HG03520 (cell line): ENCODE measurements around the gene ERP44.
"Not testable (repeated sequence)": the region's sequence is repeated elsewhere in the genome, so short reads cannot be mapped to it uniquely, and the experiment has no call there.

Source experiments
- ATAC-seq: cut with Tn5 transposase; IDR thresholded peaks from one replicate; pipeline ENCODE4 v1.9.1; 2021; ENCODE audit warnings: mild to moderate bottlenecking, moderate library complexity; ENCODE audit not compliant: unreplicated experiment

ERP44 gene

GRCh38 chr9:100101608-100102007, 2.8 kb upstream of the ERP44 start:
- no peak for ATAC-seq

GRCh38 chr9:100100146-100100667, 1.4 kb upstream of the ERP44 start:
- no peak for ATAC-seq

DNA sequence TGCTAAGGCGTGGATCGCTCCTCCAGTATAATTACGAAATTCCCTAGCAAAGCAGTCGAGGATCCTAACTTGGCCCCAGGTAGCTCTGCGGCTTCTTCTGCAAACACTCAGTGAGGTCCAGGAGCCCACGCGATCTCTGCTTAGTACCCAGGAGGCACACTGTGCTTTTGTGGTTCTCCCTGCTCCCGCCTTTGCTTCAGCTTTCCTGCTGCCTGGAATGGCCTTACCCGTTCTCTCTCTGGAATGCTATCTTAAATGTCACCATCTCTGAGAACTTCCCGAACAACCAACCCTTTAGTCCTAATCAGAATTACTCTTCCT, 882 bp upstream of the ERP44 start:
- ATAC-seq = no peak

DNA sequence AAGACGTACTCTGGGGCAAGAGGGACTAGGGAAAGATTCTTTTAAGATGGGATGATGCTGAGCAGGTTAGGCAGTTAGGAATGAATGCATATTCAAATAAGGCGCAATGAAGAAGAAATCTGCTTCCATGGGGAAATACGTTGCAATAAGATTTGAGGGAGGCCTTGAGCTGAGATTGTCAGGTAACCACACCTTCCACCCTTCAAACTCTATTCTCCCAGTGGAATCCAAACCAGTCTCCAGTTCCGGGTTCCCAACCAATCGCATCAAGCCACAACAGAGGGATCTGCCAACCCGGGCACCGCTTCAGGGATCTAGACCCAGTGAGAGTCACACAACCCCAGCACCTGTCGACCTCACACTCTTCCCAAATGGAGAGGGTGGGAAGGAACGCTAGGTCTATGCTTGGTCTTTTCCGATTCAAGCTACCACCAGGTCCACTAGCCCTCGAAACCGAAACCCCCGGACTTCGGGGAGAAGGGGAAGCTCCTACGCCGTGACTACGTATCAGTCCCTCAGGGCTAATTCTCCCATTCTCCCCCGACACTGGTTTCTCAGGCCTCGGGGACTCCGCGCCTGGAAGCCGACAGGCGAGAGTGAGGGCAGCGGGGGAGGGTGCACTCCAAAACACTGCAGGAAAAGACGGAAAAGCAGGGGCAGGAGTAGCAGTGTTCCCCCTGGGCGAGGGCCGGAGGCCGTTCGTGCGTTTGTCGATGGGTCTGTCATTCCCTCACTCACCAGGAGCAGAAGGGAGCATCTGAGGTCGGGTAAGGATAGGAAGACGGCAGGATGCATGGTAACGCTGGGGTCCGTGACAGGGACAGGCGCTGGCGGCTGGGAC, 534 bp downstream of the ERP44 start:
- peak; percentile 0 for ATAC-seq

DNA sequence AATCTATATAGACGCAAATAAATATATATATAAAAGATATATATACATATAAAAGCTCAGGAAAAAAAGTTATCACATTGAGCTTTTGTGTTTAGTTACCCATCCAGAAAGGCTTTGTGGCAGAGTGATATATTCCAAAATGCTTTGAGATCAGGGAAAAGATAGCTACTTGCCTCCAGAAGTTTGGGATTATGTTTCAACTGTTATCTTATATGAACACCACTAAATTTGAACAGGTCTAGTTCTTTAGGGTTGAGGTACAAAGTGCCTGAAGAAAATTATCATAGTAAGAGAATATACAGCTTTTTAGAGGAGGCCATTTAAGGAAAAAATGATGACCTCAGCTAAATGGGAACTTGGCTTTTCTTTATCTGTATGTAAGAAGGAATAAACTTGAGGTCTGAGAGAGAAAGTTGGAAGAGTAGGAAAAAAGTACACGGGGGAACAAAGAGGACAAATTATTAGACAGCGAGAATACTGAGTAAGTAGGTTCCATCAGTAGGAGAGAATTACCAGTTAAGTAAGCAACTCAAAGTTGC, 2.4 kb downstream of the ERP44 start:
- no peak for ATAC-seq

DNA sequence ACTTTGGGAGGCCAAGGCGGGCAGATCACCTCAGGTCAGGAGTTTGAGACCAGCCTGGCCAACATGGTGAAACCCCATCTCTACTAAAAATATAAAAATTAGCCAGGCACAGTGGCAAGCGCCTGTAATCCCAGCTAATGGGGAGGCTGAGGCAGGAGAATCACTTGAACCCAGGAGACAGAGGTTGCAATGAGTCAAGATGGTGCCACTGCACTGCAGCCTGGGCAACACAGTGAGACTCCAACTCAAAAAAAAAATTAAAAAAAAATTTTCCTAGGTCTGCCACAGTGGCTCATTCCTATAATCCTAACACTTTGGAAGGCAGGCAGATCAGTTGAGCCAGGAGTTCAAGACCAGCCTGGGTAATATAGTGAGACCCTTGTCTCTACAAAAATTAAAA, 4.4 kb downstream of the ERP44 start:
- not testable (repeated sequence) for ATAC-seq

DNA sequence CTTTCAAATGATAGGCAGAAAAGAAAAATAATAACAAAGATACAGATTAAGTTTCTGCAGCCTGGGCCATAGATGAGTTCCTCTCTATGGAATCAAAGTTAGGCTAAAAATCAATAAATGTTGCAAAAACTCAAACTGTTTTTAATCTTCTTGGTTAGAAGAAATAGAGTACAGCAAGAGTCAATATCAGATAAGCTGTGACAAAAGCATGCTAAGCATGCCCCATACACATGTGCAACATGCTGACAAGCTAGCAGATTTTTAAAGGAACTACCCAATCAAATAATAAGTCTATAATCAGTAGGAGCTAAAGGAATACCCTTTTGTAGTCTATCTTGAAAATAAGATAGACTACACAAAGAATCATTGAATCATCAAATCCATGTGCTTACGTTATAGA, 6.7 kb downstream of the ERP44 start:
- no peak for ATAC-seq

- ATAC-seq = no peak
Observed at GRCh38 chr9:100091650-100092049, 7.2 kb downstream of the ERP44 start.

GRCh38 chr9:100090880-100091279, 7.9 kb downstream of the ERP44 start:
- ATAC-seq = no peak

DNA sequence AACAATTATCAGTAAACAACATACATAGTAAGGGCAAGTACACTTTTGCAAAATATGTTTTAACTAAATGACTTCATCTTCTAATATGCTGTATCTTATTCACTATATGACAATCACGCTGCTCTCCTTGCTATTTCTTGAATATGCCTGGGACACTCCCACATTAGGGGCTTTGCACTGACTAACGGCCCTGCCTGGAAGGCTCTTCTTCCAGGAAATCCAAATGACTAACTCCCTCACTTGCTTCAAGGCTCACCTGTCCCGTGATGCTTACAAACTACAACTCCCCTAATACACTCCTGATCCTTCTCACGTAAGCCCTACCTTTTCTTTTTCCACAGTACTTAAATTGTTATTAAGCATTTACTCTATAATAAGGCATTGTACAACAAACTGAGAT, 10.6 kb downstream of the ERP44 start:
- no peak for ATAC-seq

- ATAC-seq = no peak
Observed at GRCh38 chr9:100087218-100087617, 11.6 kb downstream of the ERP44 start.

DNA sequence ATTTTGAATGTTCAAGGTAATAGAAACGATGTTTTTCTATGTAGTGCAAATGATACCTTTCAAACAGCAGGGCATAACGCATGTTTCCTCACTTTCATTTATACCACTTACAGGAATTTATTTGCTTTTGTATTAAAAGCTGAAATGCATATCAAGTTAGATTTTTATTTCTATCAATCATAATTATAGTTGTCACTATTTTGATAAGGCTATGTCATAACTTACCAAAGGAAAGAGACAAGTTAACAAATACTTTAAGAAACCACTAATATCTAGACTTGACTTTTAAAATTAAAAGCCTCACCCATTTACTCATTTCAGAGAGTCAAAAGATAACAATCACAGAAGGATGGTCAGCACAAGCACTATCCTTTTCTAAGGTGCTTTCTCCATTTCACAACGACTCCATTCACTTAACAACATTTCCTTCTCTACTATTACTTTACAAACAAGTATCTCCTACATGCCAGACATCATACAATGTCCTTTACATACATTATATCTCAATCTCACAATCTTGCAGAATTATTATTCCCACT, 12.6 kb downstream of the ERP44 start:
- no peak for ATAC-seq

DNA sequence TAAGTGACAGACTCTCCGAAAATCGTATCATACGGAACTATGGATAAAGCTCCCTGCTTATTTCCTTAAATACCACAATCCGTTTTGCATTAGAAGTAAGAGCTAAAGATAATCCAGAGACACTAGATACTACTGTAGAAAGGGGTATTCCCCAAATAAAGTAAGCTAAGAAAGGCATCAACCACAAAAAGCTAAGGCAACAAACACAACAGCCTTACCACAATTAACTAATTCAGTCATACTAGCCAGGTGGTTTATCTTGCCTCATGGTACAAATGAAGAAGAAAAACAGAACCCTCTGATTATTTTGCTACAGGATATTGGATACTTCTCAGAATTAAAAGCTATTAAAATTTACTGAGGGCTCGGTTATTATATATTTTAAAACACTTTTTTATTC, 14.1 kb downstream of the ERP44 start:
- peak; percentile 87 for ATAC-seq

- peak; percentile 35 for ATAC-seq
Observed at GRCh38 chr9:100084128-100084453, 14.7 kb downstream of the ERP44 start.

- peak; percentile 32 for ATAC-seq
Observed at GRCh38 chr9:100083448-100084127, 15.2 kb downstream of the ERP44 start.

DNA sequence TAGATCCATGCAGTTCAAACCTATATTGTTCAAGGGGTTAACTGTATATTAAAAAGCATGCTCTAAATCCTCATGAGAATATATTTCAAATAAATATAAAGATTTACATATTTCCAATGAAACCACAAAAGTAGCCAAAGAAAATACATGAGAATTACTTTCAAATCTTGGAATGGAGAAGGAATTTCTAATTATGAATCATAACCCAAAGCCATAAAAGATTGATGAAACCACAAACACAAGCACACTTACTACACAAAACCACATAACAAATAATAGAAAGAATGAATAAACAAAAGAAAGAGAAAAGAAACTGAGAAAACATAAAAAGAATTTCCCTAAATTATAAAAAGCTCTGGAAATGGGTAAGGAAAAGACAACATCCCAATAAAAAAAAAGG, 16.0 kb downstream of the ERP44 start:
- no peak for ATAC-seq

DNA sequence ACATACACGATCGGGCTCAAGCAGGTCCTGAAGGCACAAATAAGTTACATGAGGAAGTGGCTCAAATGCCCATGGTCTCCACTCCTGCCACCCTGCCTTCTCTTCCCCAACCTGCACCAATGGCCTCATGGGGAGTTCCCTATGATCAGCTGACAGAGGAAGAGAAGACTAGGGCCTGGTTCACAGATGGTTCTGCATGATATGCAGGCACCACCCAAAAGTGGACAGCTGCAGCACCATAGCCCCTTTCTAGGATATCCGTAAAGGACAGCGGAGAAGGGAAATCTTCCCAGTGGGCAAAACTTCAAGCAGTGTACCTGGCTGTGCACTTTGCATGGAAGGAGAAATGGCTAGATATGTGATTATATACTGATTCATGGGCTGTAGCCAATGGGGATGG, 22.5 kb downstream of the ERP44 start:
- ATAC-seq = not testable (repeated sequence)

- ATAC-seq = no peak
Observed at GRCh38 chr9:100074989-100075388, 23.8 kb downstream of the ERP44 start.

DNA sequence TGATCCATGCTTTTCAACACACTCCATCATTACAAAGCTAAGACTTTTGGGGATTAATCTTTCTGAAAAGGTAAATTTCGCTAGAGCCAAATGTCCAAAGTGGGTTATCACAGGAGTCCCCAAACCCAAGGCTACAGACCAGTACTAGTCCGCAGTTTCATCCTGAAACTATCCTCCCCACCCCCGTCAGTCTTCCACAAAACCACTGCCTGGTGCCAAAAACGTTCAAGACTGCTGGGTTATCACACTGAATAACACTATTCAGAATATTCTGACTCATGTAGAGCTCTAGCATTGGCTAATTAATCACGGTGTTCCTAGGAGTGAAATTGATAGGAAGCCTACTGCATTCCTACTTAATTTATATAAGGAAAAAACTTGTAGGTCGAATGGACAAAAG, 24.7 kb downstream of the ERP44 start:
- ATAC-seq = no peak

DNA sequence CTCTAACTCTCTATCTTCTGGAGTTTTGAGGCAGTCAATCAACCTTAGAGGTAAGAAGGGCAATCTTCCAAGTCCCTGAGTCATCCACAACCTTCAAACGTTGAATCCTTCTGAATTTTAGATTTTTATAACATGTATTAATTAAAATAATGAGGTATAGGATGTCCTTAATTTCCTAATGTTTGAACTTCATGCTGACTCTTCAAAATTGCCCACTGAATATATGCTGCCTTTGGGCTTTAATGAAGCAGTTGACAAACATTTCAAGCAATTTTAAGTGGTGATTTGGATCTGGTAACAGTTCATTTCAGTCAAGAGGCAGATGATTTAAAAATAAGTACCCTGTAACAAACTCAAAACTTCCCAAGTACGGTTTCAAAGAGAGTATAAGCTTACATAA, 26.0 kb downstream of the ERP44 start:
- ATAC-seq = no peak

DNA sequence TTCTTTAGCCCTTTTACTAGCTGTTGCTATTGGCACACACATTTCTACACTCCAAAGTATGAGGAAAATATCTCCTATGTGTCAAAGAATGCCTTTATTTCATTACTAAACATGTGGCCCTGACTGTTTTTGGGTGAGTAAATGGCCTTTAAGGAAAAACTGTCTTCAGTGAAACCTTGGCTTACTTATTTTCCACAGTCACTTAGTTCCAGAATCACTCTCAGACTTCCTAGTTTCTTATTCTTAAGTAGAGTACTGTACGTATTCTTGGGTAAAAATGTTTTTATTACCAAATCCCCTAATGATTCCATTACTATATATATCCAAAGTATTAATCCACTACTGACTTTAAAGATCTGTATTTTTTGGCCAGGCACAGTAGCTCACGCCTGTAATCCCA, 27.5 kb downstream of the ERP44 start:
- no peak for ATAC-seq
